HepG2 (cell line): ENCODE data around the gene MRNIP. TPM values are rescaled to one million over a fixed set of nuclear protein-coding genes. Genes with fewer than 3 reads are reported as not detected.

Source experiments
- ATAC-seq: fragments of 200-7000 bp; cut with Tn5 transposase; 3 replicates; pipeline ENCODE4 v1.9.1; 2020; ENCODE audit warnings: mild to moderate bottlenecking, moderate library complexity
- BruUV-seq: library from RNA; stranded (reverse); fragments of 400-500 nt; replicated peaks from 2 replicates; lab custom pipeline; 2021; lab: Mats Ljungman, UMichigan
- CTCF ChIA-PET: fragments of 300-600 bp; formaldehyde crosslinking; extraction: SDS; loops from one replicate; lab custom pipeline; 2021; ENCODE audit warnings: low total read pairs, inconsistent platforms, low intra/inter-chr PET ratio; lab: Yijun Ruan, JAX
- POLR2A ChIA-PET: fragments of 350-600 bp; sonication (Branson Sonifier 250); formaldehyde crosslinking; loops from one replicate; lab custom pipeline; 2020; ENCODE audit warnings: antibody characterized with exemption, inconsistent platforms; lab: Yijun Ruan, JAX
- DNase-seq: peaks from one replicate; pipeline ENCODE4 v3.0.0-alpha.2; 2015; ENCODE audit warnings: low spot score
- FAIRE-seq: peaks from 3 replicates; lab custom pipeline; 2011; peaks lifted over from hg19 to GRCh38; lab: Jason Lieb, UNC
- H2AFZ ChIP-seq: one replicate; pipeline ENCODE4 v1.6.1; 2011; ENCODE audit warnings: low read length, inconsistent platforms
- H3K27ac ChIP-seq: fragments of 300-600 bp; 3 replicates; pipeline ENCODE4 v1.8.0; 2011; ENCODE audit warnings: mixed run types, mild to moderate bottlenecking, mixed read lengths, low read length, inconsistent platforms; ENCODE audit not compliant: insufficient read depth; ENCODE audit errors: extremely low read length
- H3K27me3 ChIP-seq, 2 experiments: fragments of 200-600 bp in 1 of 2; 2 replicates in 1 of 2; 3 replicates in 1 of 2; pipeline versions ENCODE4 v1.6.0 to v1.8.0; 2011; ENCODE audit warnings: low read length in 2 of 2, mild to moderate bottlenecking in 2 of 2, moderate library complexity in 2 of 2, inconsistent platforms in 1 of 2; ENCODE audit not compliant: insufficient read depth in 2 of 2, control insufficient read depth in 1 of 2
- H3K36me3 ChIP-seq, 2 experiments: fragments of 200-600 bp in 1 of 2; replicated peaks in 1 of 2; 2 replicates in 1 of 2; 3 replicates in 1 of 2; pipeline versions ENCODE4 v1.5.1 to v1.8.0; 2011; ENCODE audit warnings: low read length in 2 of 2, inconsistent platforms in 1 of 2; ENCODE audit not compliant: insufficient read depth in 2 of 2, control insufficient read depth in 1 of 2
- H3K4me1 ChIP-seq: 2 replicates; pipeline ENCODE4 v1.5.1; 2012; ENCODE audit warnings: low read length, inconsistent platforms; ENCODE audit not compliant: insufficient read depth
- H3K4me2 ChIP-seq: 2 replicates; pipeline ENCODE4 v1.6.0; 2011; ENCODE audit warnings: low read depth, low read length, inconsistent platforms
- H3K4me3 ChIP-seq, 3 experiments: fragments of 200-600 bp in 1 of 3; sonication (generic), shearing (Covaris generic) in 1 of 3; replicated peaks in 1 of 3; 2 replicates each; pipeline ENCODE4 v1.5.1; 2011 to 2016; ENCODE audit warnings: low read length in 3 of 3, inconsistent platforms in 2 of 3, low read depth in 2 of 3, mild to moderate bottlenecking in 2 of 3, control low read depth in 1 of 3, mixed read lengths in 1 of 3; ENCODE audit not compliant: insufficient read depth in 1 of 3
- H3K79me2 ChIP-seq: one replicate; pipeline ENCODE4 v1.6.1; 2011; ENCODE audit warnings: low read length, inconsistent platforms; ENCODE audit not compliant: insufficient read depth
- H3K9ac ChIP-seq: 2 replicates; pipeline ENCODE4 v1.6.0; 2011; ENCODE audit warnings: mild to moderate bottlenecking, low read depth, low read length, inconsistent platforms; ENCODE audit not compliant: insufficient read depth
- H3K9me3 ChIP-seq: 2 replicates; pipeline ENCODE4 v1.5.1; 2012; ENCODE audit warnings: mild to moderate bottlenecking, low read length
- H4K20me1 ChIP-seq: 2 replicates; pipeline ENCODE4 v1.6.0; 2011; ENCODE audit warnings: inconsistent platforms, mild to moderate bottlenecking, low read length, moderate library complexity; ENCODE audit not compliant: insufficient read depth
- ARHGAP35 ChIP-seq: sonication (generic); formaldehyde crosslinking; IDR thresholded peaks from 2 replicates; pipeline ENCODE4 v1.9.0; 2022; ENCODE audit warnings: mild to moderate bottlenecking, inconsistent platforms, moderate library complexity, missing genetic modification reagents, borderline replicate concordance
- DNMT3B ChIP-seq: conservative IDR thresholded peaks from 2 replicates; pipeline ENCODE4 v1.6.1; 2016; ENCODE audit warnings: missing biosample characterization, control low read depth
- HDAC2 ChIP-seq: sonication (generic); formaldehyde crosslinking; IDR thresholded peaks from 2 replicates; pipeline ENCODE4 v1.4.0; 2020; ENCODE audit warnings: missing genetic modification reagents
- HMGXB3 ChIP-seq: sonication (generic); formaldehyde crosslinking; IDR thresholded peaks from 2 replicates; pipeline ENCODE4 v1.4.0; 2020; ENCODE audit warnings: missing genetic modification reagents, borderline replicate concordance
- NCOA2 ChIP-seq: sonication (generic); formaldehyde crosslinking; IDR thresholded peaks from 2 replicates; pipeline ENCODE4 v1.8.0; 2022; ENCODE audit warnings: inconsistent platforms
- NR3C1 ChIP-seq: sonication (generic); formaldehyde crosslinking; IDR thresholded peaks from 2 replicates; pipeline ENCODE4 v1.4.0; 2020; ENCODE audit warnings: missing genetic modification reagents
- PAF1 ChIP-seq: IDR thresholded peaks from 2 replicates; pipeline ENCODE4 v1.6.1; 2016; ENCODE audit warnings: missing genetic modification reagents, missing compliant biosample characterization
- PHF21A ChIP-seq: sonication (generic); formaldehyde crosslinking; IDR thresholded peaks from 2 replicates; pipeline ENCODE4 v1.5.0; 2020; ENCODE audit warnings: mild to moderate bottlenecking, missing genetic modification reagents
- PHF5A ChIP-seq: IDR thresholded peaks from one replicate; pipeline ENCODE4 v1.6.1; 2018; ENCODE audit warnings: low read depth, missing genetic modification reagents; ENCODE audit not compliant: unreplicated experiment
- POLR2AphosphoS5 ChIP-seq: IDR thresholded peaks from 2 replicates; pipeline ENCODE4 v1.6.1; 2012; ENCODE audit warnings: low read depth, low read length
- TAF1 ChIP-seq: sonication (generic); formaldehyde crosslinking; IDR thresholded peaks from 2 replicates; pipeline ENCODE4 v1.4.0; 2020; ENCODE audit warnings: missing genetic modification reagents
- TBX3 ChIP-seq: fragments of 450-650 bp; IDR thresholded peaks from 2 replicates; pipeline ENCODE4 v1.6.1; 2017; ENCODE audit warnings: antibody characterized with exemption, mild to moderate bottlenecking, inconsistent platforms, borderline replicate concordance
- ZNF136 ChIP-seq: sonication (generic); formaldehyde crosslinking; IDR thresholded peaks from 2 replicates; pipeline ENCODE4 v1.8.1; 2022; ENCODE audit warnings: low read depth, mild to moderate bottlenecking, moderate library complexity, missing genetic modification reagents
- ZNF713 ChIP-seq: sonication (generic); formaldehyde crosslinking; IDR thresholded peaks from 2 replicates; pipeline ENCODE4 v1.4.0; 2020; ENCODE audit warnings: mild to moderate bottlenecking, missing genetic modification reagents
- ZNF747 ChIP-seq: sonication (generic); formaldehyde crosslinking; IDR thresholded peaks from 2 replicates; pipeline ENCODE4 v1.8.1; 2023; ENCODE audit warnings: missing genetic modification reagents, mild to moderate bottlenecking, borderline replicate concordance
- WGBS: methylation state at CpG from one replicate; pipeline ENCODE4 v1.1.6; 2017; ENCODE audit warnings: low lambda C conversion rate; 5-methylcytosine and 5-hydroxymethylcytosine counted together
- in situ Hi-C: cut with HindIII; loops from 2 replicates; pipeline ENCODE4 v1.10.0; 2017; ENCODE audit warnings: low pct_unique_long_range_greater_than_20kb; ENCODE audit not compliant: extremely low pct_ligation_motif_present
- intact Hi-C: fragments of 100-400 bp; cut with micrococcal nuclease; formaldehyde crosslinking; loops from one replicate; pipeline ENCODE4 v1.10.0; 2022; ENCODE audit not compliant: unreplicated experiment
- polyA plus RNA-seq, 8 experiments: library from polyadenylated mRNA; depleted of rRNA in 3 of 8; stranded (reverse) in 7 of 8; unstranded in 1 of 8; fragments of >200 nt; fragmentation: Illumina TruSeq in 4 of 8; extraction: Trizol in 4 of 8; gene quantifications; 2 replicates each; pipeline versions ENCODE4 v1.2.1 to v1.2.3, GENCODE V29; 2011 to 2016; ENCODE audit warnings: low read depth in 4 of 8, missing spikeins in 1 of 8, mixed read lengths in 1 of 8; ENCODE audit not compliant: insufficient read depth in 1 of 8
- total RNA-seq, 5 experiments: library from RNA; depleted of rRNA; stranded (reverse); fragments of >200 nt; fragmentation: Illumina TruSeq; extraction: Trizol; gene quantifications; 2 replicates each; pipeline ENCODE4 v1.2.3, GENCODE V29; 2016; ENCODE audit warnings: low read depth in 1 of 5
- TF ChIP-seq, protein P1 (sequence below): sonication (generic); formaldehyde crosslinking; conservative IDR thresholded peaks from 2 replicates; pipeline ENCODE4 v1.4.0; 2020; ENCODE audit warnings: mild to moderate bottlenecking, missing genetic modification reagents, moderate library complexity
- TF ChIP-seq, protein P2 (sequence below): sonication (generic); formaldehyde crosslinking; IDR thresholded peaks from 2 replicates; pipeline ENCODE4 v1.9.0; 2021; ENCODE audit warnings: missing genetic modification reagents, mild to moderate bottlenecking, borderline replicate concordance

MRNIP gene
- total and polyA plus RNA-seq, 2 of the 13 experiments (the other 11 are each of a cell fraction or from before 2014, with no cell fraction given): 15.5 to 34.1 TPM

GRCh38 chr5:179824745-179825112 lies 33.9 kb downstream of the MRNIP start:
- Histone ChIP-seq H3K27ac (peak overlapping the region; percentile 62), H3K4me2 (peak overlapping the region; percentile 75), H2AFZ (no peak overlapping the region), H3K79me2 (peaks cover 50% of the 10 kb centered on the region), H3K9me3 (no peaks in the 10 kb centered on the region), H4K20me1 (peaks cover 52% of the 10 kb centered on the region), H3K27me3 (no peaks in the 10 kb centered on the region), H3K9ac (no peak overlapping the region), H3K4me1 (peaks cover 82% of the 10 kb centered on the region), H3K36me3 (peaks cover 27 to 53% of the 10 kb centered on the region in 2 experiments), H3K4me3 (peak overlapping the region in 1 of 3 experiments; percentile 50; a peak in 2 of 6 replicates)
- no TSS peak for BruUV-seq
- DNase-seq: no peak
- peak; percentile 0; the same call in 1 of the 3 replicates for ATAC-seq
- intact Hi-C loops: no loop called here
- WGBS: 28% methylated on average over 3 of the region's 3 CpGs
- CTCF ChIA-PET: interaction anchor here (1.4 kb wide), 1 partner anchor 23 kb away, joined by 3 read pairs; no protein-coding TSS in a partner anchor
- no peak for FAIRE-seq
- POLR2A ChIA-PET: interaction anchor here (0.7 to 2.9 kb wide), 10 partner anchors 12 to 201 kb away, joined by 3 to 13 read pairs (median 8); partner anchors contain the start of gene HNRNPH1
- in situ Hi-C loops: no loop called here
- TF ChIP-seq ARHGAP35 (CRISPR knock-in tag) (no peak), PAF1 (no peak), POLR2AphosphoS5 (no peak), ZNF136 (CRISPR knock-in tag) (no peak), HDAC2 (CRISPR knock-in tag) (peak; percentile 45; the same call in 1 of the 2 replicates), PHF5A (CRISPR knock-in tag) (no peak), TAF1 (no peak), ZNF713 (no peak), NR3C1 (CRISPR knock-in tag) (no peak), NCOA2 (0 out of 2 replicates have a peak, but pooled peaks have one; percentile 32), PHF21A (CRISPR knock-in tag) (peak; percentile 44; the same call in 1 of the 2 replicates), DNMT3B (no peak), HMGXB3 (CRISPR knock-in tag) (no peak), TBX3 (peak; percentile 38; the same call in 1 of the 2 replicates), ZNF747 (no peak)
- TF ChIP-seq, protein P1, sequence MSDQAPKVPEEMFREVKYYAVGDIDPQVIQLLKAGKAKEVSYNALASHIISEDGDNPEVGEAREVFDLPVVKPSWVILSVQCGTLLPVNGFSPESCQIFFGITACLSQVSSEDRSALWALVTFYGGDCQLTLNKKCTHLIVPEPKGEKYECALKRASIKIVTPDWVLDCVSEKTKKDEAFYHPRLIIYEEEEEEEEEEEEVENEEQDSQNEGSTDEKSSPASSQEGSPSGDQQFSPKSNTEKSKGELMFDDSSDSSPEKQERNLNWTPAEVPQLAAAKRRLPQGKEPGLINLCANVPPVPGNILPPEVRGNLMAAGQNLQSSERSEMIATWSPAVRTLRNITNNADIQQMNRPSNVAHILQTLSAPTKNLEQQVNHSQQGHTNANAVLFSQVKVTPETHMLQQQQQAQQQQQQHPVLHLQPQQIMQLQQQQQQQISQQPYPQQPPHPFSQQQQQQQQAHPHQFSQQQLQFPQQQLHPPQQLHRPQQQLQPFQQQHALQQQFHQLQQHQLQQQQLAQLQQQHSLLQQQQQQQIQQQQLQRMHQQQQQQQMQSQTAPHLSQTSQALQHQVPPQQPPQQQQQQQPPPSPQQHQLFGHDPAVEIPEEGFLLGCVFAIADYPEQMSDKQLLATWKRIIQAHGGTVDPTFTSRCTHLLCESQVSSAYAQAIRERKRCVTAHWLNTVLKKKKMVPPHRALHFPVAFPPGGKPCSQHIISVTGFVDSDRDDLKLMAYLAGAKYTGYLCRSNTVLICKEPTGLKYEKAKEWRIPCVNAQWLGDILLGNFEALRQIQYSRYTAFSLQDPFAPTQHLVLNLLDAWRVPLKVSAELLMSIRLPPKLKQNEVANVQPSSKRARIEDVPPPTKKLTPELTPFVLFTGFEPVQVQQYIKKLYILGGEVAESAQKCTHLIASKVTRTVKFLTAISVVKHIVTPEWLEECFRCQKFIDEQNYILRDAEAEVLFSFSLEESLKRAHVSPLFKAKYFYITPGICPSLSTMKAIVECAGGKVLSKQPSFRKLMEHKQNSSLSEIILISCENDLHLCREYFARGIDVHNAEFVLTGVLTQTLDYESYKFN (CRISPR knock-in tag): peak; percentile 83
- TF ChIP-seq, protein P2, sequence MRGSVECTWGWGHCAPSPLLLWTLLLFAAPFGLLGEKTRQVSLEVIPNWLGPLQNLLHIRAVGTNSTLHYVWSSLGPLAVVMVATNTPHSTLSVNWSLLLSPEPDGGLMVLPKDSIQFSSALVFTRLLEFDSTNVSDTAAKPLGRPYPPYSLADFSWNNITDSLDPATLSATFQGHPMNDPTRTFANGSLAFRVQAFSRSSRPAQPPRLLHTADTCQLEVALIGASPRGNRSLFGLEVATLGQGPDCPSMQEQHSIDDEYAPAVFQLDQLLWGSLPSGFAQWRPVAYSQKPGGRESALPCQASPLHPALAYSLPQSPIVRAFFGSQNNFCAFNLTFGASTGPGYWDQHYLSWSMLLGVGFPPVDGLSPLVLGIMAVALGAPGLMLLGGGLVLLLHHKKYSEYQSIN (CRISPR knock-in tag): no peak
